GM12891 (cell line): ENCODE data around the gene DNAJC15.

ENCODE experiments used
- PAX5 ChIP-seq: IDR thresholded peaks from 2 replicates; pipeline ENCODE4 v1.6.1; 2011; ENCODE audit warnings: low read length, moderate library complexity, mild to moderate bottlenecking; ENCODE audit not compliant: insufficient read depth, severe bottlenecking
- POLR2A ChIP-seq: IDR thresholded peaks from 2 replicates; pipeline ENCODE4 v1.6.1; 2011; ENCODE audit warnings: low read depth, low read length, control low read depth
- POLR2AphosphoS5 ChIP-seq: IDR thresholded peaks from 2 replicates; pipeline ENCODE4 v1.6.1; 2011; ENCODE audit warnings: low read depth, low read length, control low read depth
- POU2F2 ChIP-seq: IDR thresholded peaks from 2 replicates; pipeline ENCODE4 v1.6.1; 2011; ENCODE audit warnings: low read depth, mild to moderate bottlenecking, control low read depth, low read length, moderate library complexity
- SPI1 ChIP-seq: IDR thresholded peaks from 2 replicates; pipeline ENCODE4 v1.6.1; 2011; ENCODE audit warnings: low read depth, low read length, control low read depth
- TAF1 ChIP-seq: IDR thresholded peaks from 2 replicates; pipeline ENCODE4 v1.6.1; 2011; ENCODE audit warnings: low read depth, low read length, control low read depth

DNA sequence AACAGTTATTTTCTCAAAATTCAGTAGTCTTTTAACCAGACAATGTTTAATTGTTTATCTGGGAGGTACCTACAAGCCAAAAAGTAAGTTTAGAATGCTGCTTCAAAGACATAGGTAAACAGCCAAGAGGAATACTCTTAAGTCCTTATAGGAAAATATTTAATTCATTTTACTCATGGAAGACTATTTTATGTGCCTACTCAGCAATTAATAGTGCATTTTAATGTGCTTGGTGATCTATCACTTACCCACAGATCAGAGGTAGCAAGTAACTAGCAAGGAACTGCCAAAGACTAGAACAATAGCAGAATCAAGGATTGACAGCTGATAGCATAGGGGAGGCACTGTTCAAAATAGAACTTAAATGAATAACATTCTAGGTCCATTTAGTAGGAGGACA, 60.4 kb downstream of the DNAJC15 start:
- TF ChIP-seq POLR2A (no peak), TAF1 (no peak), POLR2AphosphoS5 (no peak), SPI1 (no peak), PAX5 (no peak), POU2F2 (no peak)
